ENCODE data around the gene MX2. TPM values are rescaled to one million over a fixed set of nuclear protein-coding genes. Genes with fewer than 3 reads are reported as not detected.

The MX2 gene
- total RNA-seq, 4 donors from 2014 or later: 0.29 to 19.0 (median 8.2) TPM

DNA sequence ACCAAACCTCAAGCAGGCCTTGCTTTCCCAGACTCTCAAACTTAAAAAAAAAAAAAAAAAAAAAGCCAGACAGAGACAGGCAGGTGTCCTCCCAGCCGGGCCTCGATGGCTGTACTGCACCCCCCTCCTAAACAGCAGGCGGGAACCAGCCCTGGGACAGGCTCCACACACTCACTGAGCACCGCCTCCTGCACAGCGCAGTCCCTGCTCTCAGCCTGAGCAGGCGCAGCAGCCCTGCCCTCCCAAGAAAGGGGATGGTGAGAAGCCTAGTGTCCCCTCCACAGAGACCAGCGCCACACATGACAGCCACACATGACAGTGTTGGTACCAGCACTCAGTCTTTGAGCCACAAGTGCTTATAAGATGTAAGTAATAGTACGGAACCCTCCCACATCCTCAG is 11.9 kb downstream of the MX2 start:
- H3K27me3 ChIP-seq: no peaks in the 10 kb centered on the region
- H3K9me3 ChIP-seq: no peaks in the 10 kb centered on the region
- H3K27ac ChIP-seq: no peak overlapping the region
- TF ChIP-seq POLR2A (IDR thresholded peaks at IDR 0.05): no peak
- TF ChIP-seq, protein P1, sequence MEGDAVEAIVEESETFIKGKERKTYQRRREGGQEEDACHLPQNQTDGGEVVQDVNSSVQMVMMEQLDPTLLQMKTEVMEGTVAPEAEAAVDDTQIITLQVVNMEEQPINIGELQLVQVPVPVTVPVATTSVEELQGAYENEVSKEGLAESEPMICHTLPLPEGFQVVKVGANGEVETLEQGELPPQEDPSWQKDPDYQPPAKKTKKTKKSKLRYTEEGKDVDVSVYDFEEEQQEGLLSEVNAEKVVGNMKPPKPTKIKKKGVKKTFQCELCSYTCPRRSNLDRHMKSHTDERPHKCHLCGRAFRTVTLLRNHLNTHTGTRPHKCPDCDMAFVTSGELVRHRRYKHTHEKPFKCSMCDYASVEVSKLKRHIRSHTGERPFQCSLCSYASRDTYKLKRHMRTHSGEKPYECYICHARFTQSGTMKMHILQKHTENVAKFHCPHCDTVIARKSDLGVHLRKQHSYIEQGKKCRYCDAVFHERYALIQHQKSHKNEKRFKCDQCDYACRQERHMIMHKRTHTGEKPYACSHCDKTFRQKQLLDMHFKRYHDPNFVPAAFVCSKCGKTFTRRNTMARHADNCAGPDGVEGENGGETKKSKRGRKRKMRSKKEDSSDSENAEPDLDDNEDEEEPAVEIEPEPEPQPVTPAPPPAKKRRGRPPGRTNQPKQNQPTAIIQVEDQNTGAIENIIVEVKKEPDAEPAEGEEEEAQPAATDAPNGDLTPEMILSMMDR (IDR thresholded peaks at IDR 0.05): no peak
- peaks cover 0 to 8% of the 10 kb centered on the region in 2 donors for H3K4me1 ChIP-seq
- intact Hi-C loops (cut with DNase I; ENCODE audit: low total_unique reads): no loop called here
- no peaks in the 10 kb centered on the region for H3K36me3 ChIP-seq
- peak in 1 of 2 donors; percentile 6 for DNase-seq
- H3K4me3 ChIP-seq: no peak overlapping the region

GRCh38 chr21:41374177-41374712 is 12.4 kb downstream of the MX2 start:
- Histone ChIP-seq H3K9me3 (no peaks in the 10 kb centered on the region), H3K4me3 (no peak overlapping the region), H3K4me1 (peaks cover 0 to 4% of the 10 kb centered on the region in 2 donors), H3K27ac (no peak overlapping the region), H3K36me3 (no peaks in the 10 kb centered on the region), H3K27me3 (no peaks in the 10 kb centered on the region)
- intact Hi-C loops (cut with DNase I; ENCODE audit: low total_unique reads): no loop called here
- TF ChIP-seq POLR2A (IDR thresholded peaks at IDR 0.05): no peak
- TF ChIP-seq, protein P1 (IDR thresholded peaks at IDR 0.05): no peak
- DNase-seq: peak in 1 of 2 donors; percentile 7

DNA sequence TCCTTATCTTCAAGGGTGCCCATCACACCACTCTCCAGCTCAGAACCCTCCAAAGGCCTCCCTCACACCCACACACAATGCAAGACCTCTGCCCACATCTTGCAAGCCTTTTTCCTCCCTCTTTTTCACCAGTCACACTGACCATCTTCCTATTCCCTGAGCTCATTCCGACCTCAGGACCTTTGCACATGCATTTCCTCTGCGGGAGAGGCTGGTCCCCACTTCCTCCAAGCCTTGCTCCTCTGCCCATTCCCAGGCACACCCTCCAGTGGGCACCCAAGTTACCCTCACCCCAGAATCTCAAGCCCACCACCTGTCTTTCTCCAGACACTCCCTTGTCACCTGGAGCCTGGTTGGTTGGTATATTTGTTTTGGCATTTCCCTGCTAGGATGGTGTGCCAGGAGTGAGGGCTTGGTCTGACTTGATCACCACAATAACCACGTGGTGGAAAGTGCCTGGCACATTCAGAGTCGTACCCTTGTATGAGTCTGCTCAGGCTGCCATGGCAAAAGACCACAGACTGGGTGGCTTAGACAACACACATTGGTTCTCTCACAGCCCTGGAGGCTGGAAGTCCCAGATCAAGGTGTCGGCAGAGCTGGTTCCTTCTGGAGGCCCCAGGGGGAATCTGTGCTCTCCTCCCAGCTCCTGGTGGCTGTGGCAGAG is 13.2 kb downstream of the MX2 start:
- Histone ChIP-seq H3K4me1 (no peaks in the 10 kb centered on the region), H3K27me3 (no peaks in the 10 kb centered on the region), H3K36me3 (no peaks in the 10 kb centered on the region), H3K27ac (no peak overlapping the region), H3K9me3 (no peaks in the 10 kb centered on the region), H3K4me3 (no peak overlapping the region)
- intact Hi-C loops (cut with DNase I; ENCODE audit: low total_unique reads): no loop called here
- peak in 1 of 2 donors; percentile 4 for DNase-seq
- TF ChIP-seq POLR2A (IDR thresholded peaks at IDR 0.05): no peak

DNA sequence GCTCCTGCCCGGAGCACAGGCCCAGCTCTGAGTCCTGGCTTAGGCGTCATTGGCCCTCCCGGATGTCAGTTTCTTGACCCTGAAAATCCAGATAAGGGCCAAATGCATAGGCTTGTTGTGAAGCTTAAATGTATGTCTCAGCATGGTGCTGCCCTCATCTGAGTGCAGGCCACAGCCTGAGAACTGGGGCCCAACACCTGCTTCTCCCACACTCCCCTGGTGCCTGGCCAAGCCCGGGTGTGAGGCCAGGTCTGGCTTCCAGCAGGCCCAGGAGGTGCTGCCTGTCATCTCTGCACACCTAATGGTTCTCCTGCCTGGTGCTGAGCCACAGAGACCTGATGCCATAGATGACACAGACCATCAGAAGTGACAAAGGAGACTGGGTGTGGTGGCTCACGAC is 14.0 kb downstream of the MX2 start:
- DNase-seq: no peak
- Histone ChIP-seq H3K4me1 (no peaks in the 10 kb centered on the region), H3K27ac (no peak overlapping the region), H3K9me3 (no peaks in the 10 kb centered on the region), H3K27me3 (no peaks in the 10 kb centered on the region), H3K4me3 (no peak overlapping the region), H3K36me3 (no peaks in the 10 kb centered on the region)
- no peak for TF ChIP-seq POLR2A (IDR thresholded peaks at IDR 0.05)
- TF ChIP-seq, protein P1 (IDR thresholded peaks at IDR 0.05): no peak
- intact Hi-C loops (cut with DNase I; ENCODE audit: low total_unique reads): no loop called here

GRCh38 chr21:41377715-41378114 is 15.9 kb downstream of the MX2 start:
- no peaks in the 10 kb centered on the region for H3K4me1 ChIP-seq

More at GRCh38 chr21:41377715-41378114, 15.9 kb downstream of the MX2 start:
- H3K27me3 ChIP-seq: no peaks in the 10 kb centered on the region
- no peak overlapping the region for H3K27ac ChIP-seq
- H3K9me3 ChIP-seq: no peaks in the 10 kb centered on the region
- peak in 1 of 2 donors; percentile 10 for DNase-seq
- H3K4me3 ChIP-seq: no peak overlapping the region
- H3K36me3 ChIP-seq: no peaks in the 10 kb centered on the region
- no peak for TF ChIP-seq POLR2A (IDR thresholded peaks at IDR 0.05)
- TF ChIP-seq, protein P1 (IDR thresholded peaks at IDR 0.05): no peak
- intact Hi-C loops (cut with DNase I; ENCODE audit: low total_unique reads): no loop called here
